Epithelial cell of esophagus (primary cell): Measurements from ENCODE around the gene PRR33.

ENCODE experiments used
- DNase-seq: peaks from one replicate; pipeline ENCODE4 v3.0.0; 2010; ENCODE audit warnings: low read depth
- H3K4me3 ChIP-seq: 2 replicates; pipeline ENCODE4 v1.5.1; 2011; ENCODE audit warnings: mild to moderate bottlenecking, low read length, control low read depth
- TF ChIP-seq, protein P1 (sequence below): IDR thresholded peaks from 2 replicates; pipeline ENCODE4 v1.5.1; 2011; ENCODE audit warnings: low read depth, mild to moderate bottlenecking, low read length, control low read depth, inconsistent platforms; ENCODE audit not compliant: insufficient read depth; ENCODE audit errors: missing control alignments

Gene PRR33

DNA sequence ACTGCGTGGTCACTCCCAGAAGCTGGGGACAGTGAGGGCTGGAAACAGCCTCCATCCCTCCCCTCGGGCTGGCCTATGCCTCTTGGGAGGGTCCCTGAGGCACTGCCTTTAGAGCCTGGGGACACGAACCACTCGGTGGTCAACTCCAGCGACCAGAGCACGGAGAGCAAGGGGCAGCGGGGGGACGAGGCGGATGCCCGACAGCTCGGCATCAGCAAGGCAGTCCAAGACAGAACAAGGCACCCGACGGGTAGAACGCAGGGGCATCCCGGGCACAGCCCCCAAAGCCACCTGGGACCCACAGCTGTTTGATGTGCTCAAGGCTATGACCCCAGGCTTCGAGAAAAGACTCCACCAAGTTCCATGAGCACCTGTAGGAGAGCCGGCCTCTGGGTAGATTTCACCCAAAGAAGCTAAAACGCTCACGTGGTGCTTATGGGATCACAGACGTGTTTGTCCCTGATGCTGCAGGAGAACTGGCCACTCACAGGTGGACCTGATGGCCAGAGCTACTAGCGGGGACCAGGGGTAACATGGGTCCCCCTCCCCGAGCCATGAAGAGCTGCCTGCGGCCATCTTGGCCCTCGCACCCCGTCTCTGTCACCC, 39.3 kb downstream of the PRR33 start:
- H3K4me3 ChIP-seq, result no peak overlapping the region
- TF ChIP-seq, protein P1, sequence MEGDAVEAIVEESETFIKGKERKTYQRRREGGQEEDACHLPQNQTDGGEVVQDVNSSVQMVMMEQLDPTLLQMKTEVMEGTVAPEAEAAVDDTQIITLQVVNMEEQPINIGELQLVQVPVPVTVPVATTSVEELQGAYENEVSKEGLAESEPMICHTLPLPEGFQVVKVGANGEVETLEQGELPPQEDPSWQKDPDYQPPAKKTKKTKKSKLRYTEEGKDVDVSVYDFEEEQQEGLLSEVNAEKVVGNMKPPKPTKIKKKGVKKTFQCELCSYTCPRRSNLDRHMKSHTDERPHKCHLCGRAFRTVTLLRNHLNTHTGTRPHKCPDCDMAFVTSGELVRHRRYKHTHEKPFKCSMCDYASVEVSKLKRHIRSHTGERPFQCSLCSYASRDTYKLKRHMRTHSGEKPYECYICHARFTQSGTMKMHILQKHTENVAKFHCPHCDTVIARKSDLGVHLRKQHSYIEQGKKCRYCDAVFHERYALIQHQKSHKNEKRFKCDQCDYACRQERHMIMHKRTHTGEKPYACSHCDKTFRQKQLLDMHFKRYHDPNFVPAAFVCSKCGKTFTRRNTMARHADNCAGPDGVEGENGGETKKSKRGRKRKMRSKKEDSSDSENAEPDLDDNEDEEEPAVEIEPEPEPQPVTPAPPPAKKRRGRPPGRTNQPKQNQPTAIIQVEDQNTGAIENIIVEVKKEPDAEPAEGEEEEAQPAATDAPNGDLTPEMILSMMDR, result no peak
- no peak for DNase-seq

DNA sequence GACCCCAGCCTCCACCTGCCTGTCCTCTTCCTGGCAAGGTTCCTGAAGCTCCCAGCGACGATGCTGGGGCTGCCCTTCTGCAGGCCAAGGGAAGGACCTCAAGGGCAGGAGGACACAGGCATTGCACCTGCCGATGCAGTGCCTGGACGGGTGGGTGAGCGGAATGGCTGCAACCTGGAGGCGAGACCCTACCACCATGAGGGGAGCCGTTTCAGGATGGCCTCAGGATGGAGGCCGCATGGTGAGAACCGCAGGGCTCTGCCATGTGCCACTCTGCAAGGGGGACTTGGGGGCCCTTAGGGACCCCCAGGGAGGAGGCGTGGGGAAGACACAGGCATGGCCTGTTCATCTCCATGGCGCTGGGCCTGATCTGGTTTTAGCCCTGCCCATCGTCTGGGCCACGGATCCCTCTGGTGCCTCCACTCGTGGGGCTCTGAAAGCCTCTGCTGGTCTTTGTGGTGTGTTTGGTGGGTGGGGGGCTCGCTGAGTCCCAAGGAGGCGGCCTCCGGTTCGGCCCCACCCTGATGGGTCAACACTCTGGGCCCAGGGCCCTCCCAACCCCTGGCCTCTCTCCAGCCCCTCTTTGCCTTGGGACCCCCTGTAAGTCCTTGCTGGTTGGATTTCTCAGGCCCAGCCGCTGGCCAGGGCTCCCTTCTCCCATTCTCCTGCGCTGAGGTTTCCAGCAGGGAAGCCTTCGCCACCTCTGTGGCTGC, 40.1 kb downstream of the PRR33 start:
- no peak overlapping the region for H3K4me3 ChIP-seq
- no peak for DNase-seq
- TF ChIP-seq, protein P1, result no peak

- H3K4me3 ChIP-seq, result no peak overlapping the region
Observed at GRCh38 chr11:1848640-1849430, 42.9 kb downstream of the PRR33 start.

DNA sequence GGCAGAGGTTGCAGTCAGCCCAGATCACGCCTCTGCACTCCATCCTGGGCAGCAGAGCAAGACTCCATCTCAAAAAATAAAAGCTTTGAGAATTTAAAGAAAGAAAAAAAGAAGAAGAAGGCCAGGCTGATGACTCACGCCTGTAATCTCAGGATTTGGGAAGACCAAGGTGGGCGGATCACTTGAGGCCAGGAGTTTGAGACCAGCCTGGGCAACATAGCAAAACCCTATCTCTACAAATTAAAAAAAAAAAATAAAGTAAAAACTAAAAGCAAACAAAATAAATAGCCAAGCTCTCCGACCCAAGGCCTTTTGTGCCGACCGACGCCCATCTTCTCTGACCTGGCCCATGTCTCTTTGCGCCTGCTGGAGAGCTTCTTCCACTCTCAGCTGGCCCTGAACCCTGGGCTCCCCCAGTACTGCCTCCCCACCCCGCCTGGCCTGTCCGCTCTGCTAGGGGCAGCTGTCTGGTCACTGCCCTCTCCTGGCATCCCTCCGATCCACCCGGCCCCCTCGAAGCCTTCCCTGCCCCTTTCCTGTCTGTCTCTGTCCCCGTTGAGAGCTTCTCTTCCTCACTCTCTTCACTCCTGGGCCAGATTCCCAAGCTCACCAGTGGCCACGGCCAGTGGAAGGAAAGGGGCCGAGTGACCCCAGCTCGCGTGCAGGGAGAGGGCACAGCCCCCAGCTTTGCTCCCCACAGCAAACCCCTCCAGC, 43.6 kb downstream of the PRR33 start:
- TF ChIP-seq, protein P1, result no peak
- H3K4me3 ChIP-seq, result no peak overlapping the region
- DNase-seq, result no peak

More at GRCh38 chr11:1848640-1849430, 42.9 kb downstream of the PRR33 start:
- TF ChIP-seq, protein P1, result no peak
- DNase-seq, result no peak

- TF ChIP-seq, protein P1, result no peak
- no peak overlapping the region for H3K4me3 ChIP-seq
Observed at GRCh38 chr11:1847006-1847735, 44.5 kb downstream of the PRR33 start.

GRCh38 chr11:1846453-1846932, 45.2 kb downstream of the PRR33 start:
- no peak overlapping the region for H3K4me3 ChIP-seq
- no peak for DNase-seq
- TF ChIP-seq, protein P1, result no peak

More at GRCh38 chr11:1847006-1847735, 44.5 kb downstream of the PRR33 start:
- DNase-seq, result no peak
